H1 (cell line): ENCODE measurements around the gene KPNA3. TPM values are rescaled to one million over a fixed set of nuclear protein-coding genes. Genes with fewer than 3 reads are reported as not detected.

Experiments
- CTCF ChIA-PET: fragments of 300-600 bp; sonication (Branson Sonifier 250); formaldehyde crosslinking; loops from one replicate; lab custom pipeline; 2021; ENCODE audit not compliant: partially characterized antibody; lab: Charles Lee
- POLR2A ChIA-PET: fragments of 300-600 bp; sonication (Branson Sonifier 250); formaldehyde crosslinking; loops from one replicate; lab custom pipeline; 2021; ENCODE audit warnings: inconsistent platforms; ENCODE audit not compliant: partially characterized antibody; lab: Charles Lee
- DNase-seq, 2 experiments: peaks; one replicate each; pipeline versions ENCODE4 v3.0.0 to v3.0.0-alpha.2; 2010 to 2022; ENCODE audit warnings: low spot score in 2 of 2, low read depth in 1 of 2, mixed read lengths in 1 of 2
- FAIRE-seq: peaks from 2 replicates; lab custom pipeline; 2011; peaks lifted over from hg19 to GRCh38; lab: Jason Lieb, UNC
- H2AFZ ChIP-seq: 2 replicates; pipeline ENCODE4 v1.8.1; 2012; ENCODE audit warnings: low read length, inconsistent platforms
- H2AK5ac ChIP-seq: 2 replicates; pipeline ENCODE4 v1.6.1; 2013; ENCODE audit warnings: low read depth, low read length
- H2BK120ac ChIP-seq: replicated peaks from 2 replicates; pipeline ENCODE3; 2013; ENCODE audit warnings: low read depth, low read length, inconsistent platforms
- H2BK12ac ChIP-seq: 2 replicates; pipeline ENCODE4 v1.6.1; 2013; ENCODE audit warnings: low read depth, low read length
- H2BK15ac ChIP-seq: 2 replicates; pipeline ENCODE4 v1.6.1; 2013; ENCODE audit warnings: low read length
- H2BK20ac ChIP-seq: 2 replicates; pipeline ENCODE4 v1.6.1; 2013; ENCODE audit warnings: low read length
- H2BK5ac ChIP-seq: 2 replicates; pipeline ENCODE4 v1.6.1; 2013; ENCODE audit warnings: low read depth, low read length
- H3K14ac ChIP-seq: 2 replicates; pipeline ENCODE4 v1.6.1; 2013; ENCODE audit warnings: inconsistent platforms; ENCODE audit not compliant: insufficient read length
- H3K18ac ChIP-seq: 2 replicates; pipeline ENCODE4 v1.6.1; 2013; ENCODE audit warnings: low read length; ENCODE audit errors: extremely low read depth
- H3K23ac ChIP-seq: 2 replicates; pipeline ENCODE4 v1.6.1; 2013; ENCODE audit warnings: inconsistent platforms; ENCODE audit not compliant: insufficient read length
- H3K23me2 ChIP-seq: 2 replicates; pipeline ENCODE4 v1.6.1; 2013; ENCODE audit warnings: low read depth, low read length
- H3K27ac ChIP-seq: 2 replicates; pipeline ENCODE4 v1.6.1; 2011; ENCODE audit warnings: low read depth, low read length, inconsistent platforms
- H3K27me3 ChIP-seq, 4 experiments: replicated peaks in 1 of 4; 1 replicate in 1 of 4; 2 replicates in 3 of 4; pipeline versions ENCODE4 v1.6.1 to v1.8.1; 2011 to 2013; ENCODE audit warnings: low read length in 3 of 4, mild to moderate bottlenecking in 3 of 4, inconsistent platforms in 2 of 4, mixed read lengths in 2 of 4, moderate library complexity in 1 of 4; ENCODE audit not compliant: control insufficient read depth in 3 of 4, insufficient read depth in 3 of 4; ENCODE audit errors: extremely low read depth in 1 of 4
- H3K36me3 ChIP-seq, 4 experiments: 2 replicates each; pipeline versions ENCODE4 v1.6.1 to v1.8.1; 2011 to 2013; ENCODE audit warnings: mild to moderate bottlenecking in 4 of 4, low read length in 3 of 4, moderate library complexity in 2 of 4, control low read depth in 1 of 4, inconsistent platforms in 1 of 4; ENCODE audit not compliant: insufficient read depth in 4 of 4, control insufficient read depth in 2 of 4
- H3K4ac ChIP-seq: replicated peaks from 2 replicates; pipeline ENCODE3; 2013; ENCODE audit warnings: low read length, low read depth, mixed read lengths, inconsistent platforms; ENCODE audit not compliant: insufficient read length
- H3K4me1 ChIP-seq, 4 experiments: replicated peaks in 1 of 4; 1 replicate in 1 of 4; 2 replicates in 3 of 4; pipeline versions ENCODE4 v1.6.1 to v1.8.1; 2011 to 2013; ENCODE audit warnings: low read length in 3 of 4, inconsistent platforms in 2 of 4, mixed read lengths in 1 of 4; ENCODE audit not compliant: insufficient read depth in 4 of 4, control insufficient read depth in 3 of 4
- H3K4me2 ChIP-seq, 2 experiments: 2 replicates each; pipeline versions ENCODE4 v1.6.1 to v1.8.1; 2011 to 2013; ENCODE audit warnings: low read depth in 2 of 2, low read length in 2 of 2, control low read depth in 1 of 2, inconsistent platforms in 1 of 2, mild to moderate bottlenecking in 1 of 2; ENCODE audit not compliant: insufficient read depth in 1 of 2
- H3K4me3 ChIP-seq, 4 experiments: fragments of 200-600, 300-600 bp in 1 of 4; sonication (generic), shearing (Covaris generic), sonication (Bioruptor Twin) in 1 of 4; 2 replicates each; pipeline versions ENCODE4 v1.5.1 to v1.8.1; 2011 to 2016; ENCODE audit warnings: low read length in 4 of 4, low read depth in 3 of 4, control low read depth in 2 of 4, inconsistent platforms in 2 of 4, mild to moderate bottlenecking in 2 of 4, mixed read lengths in 1 of 4, moderate library complexity in 1 of 4; ENCODE audit not compliant: insufficient read depth in 2 of 4; ENCODE audit errors: extremely low read depth in 1 of 4
- H3K56ac ChIP-seq: replicated peaks from 2 replicates; pipeline ENCODE3; 2013; ENCODE audit warnings: low read depth, mild to moderate bottlenecking, mixed read lengths, low read length, inconsistent platforms; ENCODE audit not compliant: insufficient read length
- H3K79me1 ChIP-seq: 2 replicates; pipeline ENCODE4 v1.6.1; 2013; ENCODE audit warnings: low read depth, low read length, control low read depth
- H3K79me2 ChIP-seq, 2 experiments: 2 replicates each; pipeline versions ENCODE4 v1.6.1 to v1.8.1; 2012 to 2013; ENCODE audit warnings: low read length in 2 of 2, mild to moderate bottlenecking in 2 of 2, inconsistent platforms in 1 of 2; ENCODE audit not compliant: insufficient read depth in 2 of 2, control insufficient read depth in 1 of 2
- H3K9ac ChIP-seq, 4 experiments: replicated peaks in 1 of 4; 1 replicate in 1 of 4; 2 replicates in 3 of 4; pipeline versions ENCODE4 v1.6.1 to v1.8.1; 2011 to 2013; ENCODE audit warnings: low read depth in 3 of 4, low read length in 3 of 4, control low read depth in 2 of 4, mild to moderate bottlenecking in 2 of 4, moderate library complexity in 2 of 4, inconsistent platforms in 1 of 4; ENCODE audit errors: extremely low read depth in 1 of 4
- H3K9me3 ChIP-seq, 2 experiments: 2 replicates each; pipeline versions ENCODE4 v1.6.1 to v1.8.1; 2012 to 2013; ENCODE audit warnings: mild to moderate bottlenecking in 2 of 2, moderate library complexity in 2 of 2, control low read depth in 1 of 2, inconsistent platforms in 1 of 2, low read depth in 1 of 2, low read length in 1 of 2, mixed read lengths in 1 of 2; ENCODE audit not compliant: insufficient read depth in 2 of 2
- H4K20me1 ChIP-seq, 2 experiments: replicated peaks in 1 of 2; 2 replicates each; pipeline versions ENCODE3 to v1.8.1; 2011 to 2013; ENCODE audit warnings: inconsistent platforms in 2 of 2, low read length in 2 of 2, mild to moderate bottlenecking in 1 of 2; ENCODE audit not compliant: insufficient read depth in 2 of 2, control insufficient read depth in 1 of 2
- H4K5ac ChIP-seq: 2 replicates; pipeline ENCODE4 v1.6.1; 2013; ENCODE audit warnings: low read length, low read depth, mixed read lengths, inconsistent platforms; ENCODE audit not compliant: insufficient read length
- H4K8ac ChIP-seq: 2 replicates; pipeline ENCODE4 v1.8.0; 2013; ENCODE audit warnings: mild to moderate bottlenecking, moderate library complexity, low read length, inconsistent platforms; ENCODE audit not compliant: insufficient read depth; ENCODE audit errors: extremely low read depth
- H4K91ac ChIP-seq: replicated peaks from 2 replicates; pipeline ENCODE3; 2013; ENCODE audit warnings: low read length, mixed read lengths, inconsistent platforms; ENCODE audit not compliant: insufficient read length
- CBX5 ChIP-seq: fragments of 300-800, 300-1000 bp; sonication (generic); IDR thresholded peaks from 2 replicates; pipeline ENCODE4 v1.7.1; 2016; ENCODE audit warnings: antibody characterized with exemption, low read length, low read depth
- CBX8 ChIP-seq: fragments of 300-800, 300-1000 bp; sonication (generic); IDR thresholded peaks from 2 replicates; pipeline ENCODE4 v1.7.1; 2016; ENCODE audit warnings: low read depth, low read length, borderline replicate concordance
- CTBP2 ChIP-seq: IDR thresholded peaks from 2 replicates; pipeline ENCODE4 v1.7.0; 2011; ENCODE audit warnings: borderline replicate concordance, mild to moderate bottlenecking, moderate library complexity, mixed read lengths, low read length; ENCODE audit not compliant: insufficient read depth, insufficient read length
- EGR1 ChIP-seq: IDR thresholded peaks from 2 replicates; pipeline ENCODE4 v1.6.1; 2011; ENCODE audit warnings: low read depth, low read length, borderline replicate concordance
- EZH2 ChIP-seq: fragments of 200-600 bp; sonication (generic); IDR thresholded peaks from 2 replicates; pipeline ENCODE4 v1.7.1; 2012; ENCODE audit warnings: low read depth, mild to moderate bottlenecking, moderate library complexity, low read length, inconsistent platforms; ENCODE audit not compliant: severe bottlenecking
- HDAC6 ChIP-seq: IDR thresholded peaks from one replicate; pipeline ENCODE4 v1.7.1; 2012; ENCODE audit warnings: low read depth, mild to moderate bottlenecking, inconsistent platforms, low read length, moderate library complexity
- KDM4A ChIP-seq: IDR thresholded peaks from one replicate; pipeline ENCODE4 v1.7.1; 2012; ENCODE audit warnings: low read depth, mild to moderate bottlenecking, moderate library complexity, low read length, inconsistent platforms; ENCODE audit not compliant: severe bottlenecking
- NANOG ChIP-seq: IDR thresholded peaks from 2 replicates; pipeline ENCODE4 v1.6.1; 2011; ENCODE audit warnings: low read length, low read depth, mild to moderate bottlenecking, inconsistent platforms; ENCODE audit not compliant: insufficient read depth, poor library complexity, severe bottlenecking
- POLR2AphosphoS5 ChIP-seq: IDR thresholded peaks from 2 replicates; pipeline ENCODE4 v1.6.1; 2011; ENCODE audit warnings: low read depth, low read length
- SUZ12 ChIP-seq: fragments of 200-600 bp; sonication (generic); IDR thresholded peaks from 2 replicates; pipeline ENCODE4 v1.6.1; 2012; ENCODE audit warnings: mild to moderate bottlenecking, inconsistent platforms, low read length, moderate library complexity, mixed read lengths
- YY1 ChIP-seq: IDR thresholded peaks from 2 replicates; pipeline ENCODE4 v1.6.1; 2011; ENCODE audit warnings: low read depth, mild to moderate bottlenecking, low read length
- WGBS, 2 experiments: shearing (Covaris generic) in 1 of 2; methylation state at CpG; one replicate each; pipeline versions ENCODE4 v1.1.6 to v1.1.7; 2013 to 2015; ENCODE audit warnings: low lambda C conversion rate in 2 of 2, mixed read lengths in 2 of 2, inconsistent platforms in 1 of 2, low coverage in 1 of 2, missing lambda C conversion rate in 1 of 2; ENCODE audit not compliant: insufficient replicate concordance in 2 of 2, insufficient coverage in 1 of 2, insufficient read length in 1 of 2; ENCODE audit errors: extremely low coverage in 1 of 2, missing lambda C conversion rate in 1 of 2; 5-methylcytosine and 5-hydroxymethylcytosine counted together
- polyA plus RNA-seq, 7 experiments: library from polyadenylated mRNA; depleted of rRNA in 3 of 7; stranded (reverse) in 5 of 7; unstranded in 2 of 7; fragments of >200 nt in 5 of 7; fragments of 200-250 nt in 2 of 7; gene quantifications; 1 replicate in 5 of 7; 2 replicates in 1 of 7; 4 replicates in 1 of 7; pipeline versions ENCODE4 v1.2.1 to v1.2.3, GENCODE V29; 2011 to 2013; ENCODE audit warnings: missing spikeins in 2 of 7, mixed read lengths in 2 of 7
- total RNA-seq: library from RNA; stranded (reverse); fragmentation: NEBNext Ultra II Directional; extraction: Animal tissue kit (Norgen Biotek cat#: 25700); gene quantifications from 2 replicates; pipeline ENCODE4 v1.2.1, GENCODE V29; 2021
- TF ChIP-seq, protein P1 (sequence below): IDR thresholded peaks from 2 replicates; pipeline ENCODE4 v1.6.1; 2012; ENCODE audit warnings: low read length, inconsistent platforms

Gene KPNA3
- total and polyA plus RNA-seq, 2 of the 8 experiments (the other 6 are each of a cell fraction or from before 2014, with no cell fraction given) = 21.4 to 63.2 TPM

DNA sequence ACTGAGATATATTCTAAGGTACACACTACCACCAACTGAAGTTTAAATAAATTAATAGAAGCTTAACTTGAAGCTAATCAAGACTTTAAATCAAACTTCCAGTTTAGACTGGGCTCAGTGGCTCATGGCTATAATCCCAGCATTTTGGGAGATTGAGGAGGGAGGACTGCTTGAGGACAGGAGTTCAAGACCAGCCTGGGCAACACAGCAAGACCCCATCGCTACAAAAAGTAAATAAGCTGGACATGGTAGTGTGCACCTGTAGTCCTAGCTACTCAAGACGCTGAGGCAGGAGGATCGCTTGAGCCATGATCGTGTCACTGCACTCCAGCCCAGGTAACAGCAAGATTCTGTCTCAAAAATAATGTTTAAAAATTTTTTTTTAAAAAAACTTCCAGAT is 8.6 kb downstream of the KPNA3 start:
- Histone ChIP-seq H3K56ac (no peak overlapping the region), H4K8ac (no peak overlapping the region), H3K4me1 (peaks cover 0 to 5% (median 0%) of the 10 kb centered on the region in 4 experiments; a peak in 2 of 7 replicates), H3K14ac (no peak overlapping the region), H2BK12ac (no peak overlapping the region), H2AFZ (no peak overlapping the region), H3K36me3 (no peaks in the 10 kb centered on the region), H2BK5ac (no peak overlapping the region), H3K4me3 (no peak overlapping the region), H3K4me2 (no peak overlapping the region), H3K79me2 (peaks cover 18 to 96% of the 10 kb centered on the region in 2 experiments), H2BK20ac (no peak overlapping the region), H2BK15ac (no peak overlapping the region), H3K27ac (no peak overlapping the region), H3K27me3 (no peaks in the 10 kb centered on the region), H3K79me1 (peaks cover 12% of the 10 kb centered on the region), H4K20me1 (peaks cover 4 to 17% of the 10 kb centered on the region in 2 experiments), H4K91ac (no peak overlapping the region), H3K23me2 (no peaks in the 10 kb centered on the region), H4K5ac (no peak overlapping the region), H2BK120ac (no peak overlapping the region), H3K9ac (no peak overlapping the region), H2AK5ac (no peak overlapping the region), H3K23ac (no peak overlapping the region), H3K4ac (no peak overlapping the region), H3K18ac (no peak overlapping the region), H3K9me3 (no peaks in the 10 kb centered on the region)
- ChIA-PET CTCF (interaction anchor here (1.1 kb wide), 1 partner anchor 21 kb away, joined by 3 read pairs; no protein-coding TSS in a partner anchor), POLR2A (interaction anchor here (3.8 kb wide), 1 partner anchor 9 kb away, joined by 21 read pairs; the partner anchor contains the start of gene KPNA3)
- WGBS, 2 experiments = 98% methylated on average over 4 of the region's 4 CpGs; no CpG with 5 or more reads in 1 of the 2 experiments
- DNase-seq = no peak
- no peak for FAIRE-seq
- TF ChIP-seq POLR2AphosphoS5 = no peak
- TF ChIP-seq YY1 = no peak
- TF ChIP-seq HDAC6 = no peak
- no peak for TF ChIP-seq CBX8
- TF ChIP-seq EZH2 = no peak
- TF ChIP-seq, protein P1, sequence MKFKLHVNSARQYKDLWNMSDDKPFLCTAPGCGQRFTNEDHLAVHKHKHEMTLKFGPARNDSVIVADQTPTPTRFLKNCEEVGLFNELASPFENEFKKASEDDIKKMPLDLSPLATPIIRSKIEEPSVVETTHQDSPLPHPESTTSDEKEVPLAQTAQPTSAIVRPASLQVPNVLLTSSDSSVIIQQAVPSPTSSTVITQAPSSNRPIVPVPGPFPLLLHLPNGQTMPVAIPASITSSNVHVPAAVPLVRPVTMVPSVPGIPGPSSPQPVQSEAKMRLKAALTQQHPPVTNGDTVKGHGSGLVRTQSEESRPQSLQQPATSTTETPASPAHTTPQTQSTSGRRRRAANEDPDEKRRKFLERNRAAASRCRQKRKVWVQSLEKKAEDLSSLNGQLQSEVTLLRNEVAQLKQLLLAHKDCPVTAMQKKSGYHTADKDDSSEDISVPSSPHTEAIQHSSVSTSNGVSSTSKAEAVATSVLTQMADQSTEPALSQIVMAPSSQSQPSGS = no peak
- no peak for TF ChIP-seq CTBP2
- no peak for TF ChIP-seq KDM4A
- no peak for TF ChIP-seq SUZ12
- no peak for TF ChIP-seq NANOG
- no peak for TF ChIP-seq CBX5
- TF ChIP-seq EGR1 = no peak
